Lung (tissue), 12 donors: Measurements from ENCODE around the gene TNFRSF8. TPM values are rescaled to one million over a fixed set of nuclear protein-coding genes. Genes with fewer than 3 reads are reported as not detected.

Experiments used
- ATAC-seq: fragments of 200-7000 bp; cut with Tn5 transposase; one replicate; pipeline ENCODE4 v1.9.1; 2020; ENCODE audit warnings: moderate number of reproducible peaks; ENCODE audit not compliant: insufficient read depth, low FRiP score
- DNase-seq, 3 donors: peaks; one replicate each; pipeline ENCODE4 v3.0.0-alpha.2; 2013 to 2017
- H3K27ac ChIP-seq, 2 donors: one replicate each; pipeline ENCODE4 v1.5.1; 2013; ENCODE audit warnings: mild to moderate bottlenecking in 2 of 2, moderate library complexity in 2 of 2, control low read depth in 1 of 2, inconsistent platforms in 1 of 2, low read depth in 1 of 2, low read length in 1 of 2
- H3K27me3 ChIP-seq, 3 donors: one replicate each; pipeline ENCODE4 v1.5.1; 2013; ENCODE audit warnings: low read length in 2 of 3; ENCODE audit not compliant: control insufficient read depth in 3 of 3, insufficient read depth in 3 of 3
- H3K36me3 ChIP-seq, 4 donors: one replicate each; pipeline ENCODE4 v1.5.1; 2013; ENCODE audit warnings: low read length in 4 of 4, mild to moderate bottlenecking in 1 of 4, moderate library complexity in 1 of 4; ENCODE audit not compliant: control insufficient read depth in 4 of 4, insufficient read depth in 4 of 4
- H3K4me1 ChIP-seq, 5 donors: one replicate each; pipeline ENCODE4 v1.5.1; 2013; ENCODE audit warnings: low read length in 5 of 5, mild to moderate bottlenecking in 2 of 5, moderate library complexity in 1 of 5; ENCODE audit not compliant: control insufficient read depth in 5 of 5, insufficient read depth in 5 of 5
- H3K4me3 ChIP-seq: one replicate; pipeline ENCODE4 v1.5.1; 2013; ENCODE audit warnings: mild to moderate bottlenecking, control low read depth, moderate library complexity
- H3K9ac ChIP-seq, 2 donors: one replicate each; pipeline ENCODE4 v1.5.1; 2013; ENCODE audit warnings: low read length in 2 of 2, control low read depth in 1 of 2; ENCODE audit not compliant: insufficient read depth in 1 of 2
- H3K9me3 ChIP-seq, 4 donors: one replicate each; pipeline ENCODE4 v1.5.1; 2013; ENCODE audit warnings: low read length in 3 of 4, mild to moderate bottlenecking in 1 of 4, moderate library complexity in 1 of 4; ENCODE audit not compliant: control insufficient read depth in 4 of 4, insufficient read depth in 3 of 4
- CTCF ChIP-seq: IDR thresholded peaks from 2 replicates; pipeline ENCODE4 v1.5.1; 2012; ENCODE audit warnings: mild to moderate bottlenecking; ENCODE audit errors: control extremely low read depth, extremely low read depth
- WGBS, 2 donors: extraction: QIAGEN DNeasy Blood & Tissue Kit; methylation state at CpG; one replicate each; pipeline ENCODE4 v1.1.7; 2013; 5-methylcytosine and 5-hydroxymethylcytosine counted together
- polyA plus RNA-seq, 2 donors: library from polyadenylated mRNA; stranded (reverse); fragments of 200-250 nt; gene quantifications; one replicate each; pipeline ENCODE4 v1.2.1, GENCODE V29; 2013
- total RNA-seq, 2 donors: library from RNA; depleted of rRNA in 1 of 2; stranded (reverse); fragments of >200 nt in 1 of 2; gene quantifications; one replicate each; pipeline ENCODE4 v1.2.1, GENCODE V29; 2014 to 2021
- donor health status: control.
- donor health status: control.
- donor health status: Bipolar disorder and iron deficiency.
- donor health status: healthy.
- donor health status: DM: yes; HTN: yes; CAD: no.

TNFRSF8 gene
- total and polyA plus RNA-seq, 4 donors, result 1.6 to 5.3 (median 2.1) TPM

- no peaks in the 10 kb centered on the region for H3K36me3 ChIP-seq
- no peaks in the 10 kb centered on the region for H3K9me3 ChIP-seq
- H3K4me3 ChIP-seq, result no peak overlapping the region
- peaks cover 0 to 2% (median 0%) of the 10 kb centered on the region in 3 donors for H3K27me3 ChIP-seq
- no peak for TF ChIP-seq CTCF
- peak in 1 of 3 donors; percentile 21 for DNase-seq
- WGBS, 2 donors, result 27 to 30% methylated on average over 9 of the region's 9 CpGs
- peak overlapping the region in 1 of 2 donors; percentile 1 for H3K27ac ChIP-seq
- peak; percentile 64 for ATAC-seq
- peaks cover 0 to 6% (median 0%) of the 10 kb centered on the region in 5 donors for H3K4me1 ChIP-seq
- H3K9ac ChIP-seq, result no peak overlapping the region
Measured at GRCh38 chr1:12052008-12052573, 11.0 kb upstream of the TNFRSF8 start.

- 81 to 84% methylated on average over 14 of the region's 14 CpGs for WGBS, 2 donors
- TF ChIP-seq CTCF, result no peak
- Histone ChIP-seq H3K36me3 (no peaks in the 10 kb centered on the region), H3K9ac (no peak overlapping the region), H3K27ac (no peak overlapping the region), H3K9me3 (no peaks in the 10 kb centered on the region), H3K4me3 (no peak overlapping the region), H3K4me1 (peaks cover 0 to 6% (median 0%) of the 10 kb centered on the region in 5 donors), H3K27me3 (no peaks in the 10 kb centered on the region)
- ATAC-seq (no peak), DNase-seq (peak in 1 of 3 donors; percentile 25)
Measured at GRCh38 chr1:12052997-12053686, 10.0 kb upstream of the TNFRSF8 start.

- TF ChIP-seq CTCF, result no peak
- no peaks in the 10 kb centered on the region for H3K9me3 ChIP-seq
- H3K36me3 ChIP-seq, result no peaks in the 10 kb centered on the region
- ATAC-seq (no peak), DNase-seq (no peak)
- no peak overlapping the region for H3K27ac ChIP-seq
- no peak overlapping the region for H3K4me3 ChIP-seq
- H3K4me1 ChIP-seq, result peaks cover 0 to 6% (median 0%) of the 10 kb centered on the region in 5 donors
- H3K27me3 ChIP-seq, result no peaks in the 10 kb centered on the region
- H3K9ac ChIP-seq, result no peak overlapping the region
- 73 to 89% methylated on average over 13 of the region's 13 CpGs for WGBS, 2 donors
Measured at GRCh38 chr1:12053752-12054548, 9.2 kb upstream of the TNFRSF8 start.
